Uterus (tissue), 2 donors: ENCODE results near the gene FAM20A.

ENCODE experiments used
- CTCF ChIP-seq, 4 experiments: fragments of 200-600 bp in 2 of 4; fragments of 450-650 bp in 2 of 4; sonication (generic) in 2 of 4; IDR thresholded peaks; one replicate each; pipeline ENCODE4 v1.5.1; 2016 to 2019; ENCODE audit warnings: antibody characterized with exemption in 4 of 4, mild to moderate bottlenecking in 2 of 4, moderate library complexity in 1 of 4
- POLR2A ChIP-seq, 2 donors: fragments of 450-650 bp; IDR thresholded peaks; one replicate each; pipeline ENCODE4 v1.6.1; 2016; ENCODE audit warnings: antibody characterized with exemption in 2 of 2, mild to moderate bottlenecking in 1 of 2, moderate library complexity in 1 of 2

DNA sequence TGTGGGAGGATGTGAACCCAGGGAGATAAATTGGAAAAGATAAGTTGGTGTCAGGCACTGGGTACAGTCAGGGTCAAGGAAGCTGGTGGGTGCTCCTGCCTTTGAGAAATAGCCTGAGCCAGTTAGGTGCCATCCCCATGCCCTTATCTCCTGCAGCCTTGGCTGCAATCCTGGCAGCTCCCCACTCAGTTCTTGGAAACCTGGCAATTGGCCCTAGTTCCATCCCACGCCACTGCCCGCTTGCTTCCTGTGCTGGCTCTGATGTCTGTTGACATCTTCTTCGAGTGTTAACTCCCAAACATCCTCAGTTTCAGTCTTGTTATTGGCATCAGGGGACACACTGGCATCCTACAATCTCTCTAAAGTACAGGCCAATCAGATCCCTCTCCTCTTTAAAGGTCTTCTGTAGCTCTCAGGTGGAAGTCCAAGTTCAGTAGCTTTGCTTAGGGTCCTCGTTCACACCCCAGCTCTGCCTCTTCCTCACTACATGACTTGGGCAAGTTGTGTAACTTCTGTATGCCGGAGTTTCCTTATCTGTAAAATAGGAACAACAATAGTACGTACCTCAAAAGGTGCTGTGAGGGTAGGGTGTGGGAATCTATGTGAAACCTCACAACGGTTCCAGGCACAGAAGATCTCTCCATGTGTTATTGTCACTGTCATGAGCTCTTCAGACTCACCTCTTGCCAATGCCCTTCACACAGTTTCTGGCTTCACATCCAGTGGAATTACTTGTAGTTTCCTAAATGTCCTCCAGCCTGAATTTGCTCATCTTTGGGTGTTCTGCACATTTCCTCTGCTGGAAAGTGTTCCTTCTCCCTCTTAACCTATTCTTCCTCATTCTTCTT is 102.5 kb downstream of the FAM20A start:
- no peak for TF ChIP-seq CTCF (IDR thresholded peaks at IDR 0.05)
- TF ChIP-seq POLR2A (IDR thresholded peaks at IDR 0.05), result no peak
